Measurements from ENCODE around the gene GP5.

DNA sequence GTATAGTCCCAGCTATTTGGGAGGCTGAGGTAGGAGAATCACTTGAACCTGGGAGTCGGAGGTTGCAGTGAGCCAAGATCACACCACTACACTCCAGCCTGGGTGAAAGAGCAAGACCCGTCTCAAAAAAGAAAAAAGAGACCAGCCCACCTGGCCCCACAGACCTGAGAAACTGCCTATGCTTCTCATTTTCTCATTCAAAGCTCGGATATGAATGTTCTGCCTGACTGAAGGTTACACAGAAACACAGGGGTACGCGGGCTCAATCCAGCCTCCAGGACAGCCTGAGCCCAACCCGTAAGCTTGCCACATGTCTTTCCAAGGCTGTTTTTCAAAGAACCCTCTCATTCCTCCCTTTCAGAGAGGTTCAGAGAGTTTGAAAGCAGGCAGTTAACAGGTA is 19.8 kb downstream of the GP5 start:
- TF ChIP-seq ZNF274 (IDR thresholded peaks at IDR 0.05; ENCODE audit: low read depth, low read length) (no peak), SUZ12 (IDR thresholded peaks at IDR 0.05; ENCODE audit: extremely low read depth, insufficient read depth, insufficient read length) (no peak)
